ENCODE data around the gene SLFN11.
"Not testable (repeated sequence)": the region's sequence is repeated elsewhere in the genome, so short reads cannot be mapped to it uniquely, and the experiment has no call there.

SLFN11 gene

GRCh38 chr17:35373534-35373983 is at the start of gene SLFN11:
Gene SLFN11 (minus strand): TSS chr17:35373621. CDS start chr17:35363807, 9,814 bp downstream.
- peak; percentile 86 for DNase-seq

GRCh38 chr17:35421069-35421468 is 47.6 kb upstream of the SLFN11 start:
- not testable (repeated sequence) for DNase-seq

- no peak for DNase-seq
Observed at GRCh38 chr17:35416659-35417058, 43.2 kb upstream of the SLFN11 start.

- DNase-seq = not testable (repeated sequence)
Observed at GRCh38 chr17:35414707-35415106, 41.3 kb upstream of the SLFN11 start.

GRCh38 chr17:35414247-35414646 is 40.8 kb upstream of the SLFN11 start:
- DNase-seq = no peak

- no peak for DNase-seq
Observed at GRCh38 chr17:35407531-35407930, 34.1 kb upstream of the SLFN11 start.

- DNase-seq = no peak
Observed at GRCh38 chr17:35406568-35406967, 33.1 kb upstream of the SLFN11 start.

GRCh38 chr17:35404360-35404759 is 30.9 kb upstream of the SLFN11 start:
- DNase-seq = no peak

- DNase-seq = not testable (repeated sequence)
Observed at GRCh38 chr17:35393783-35394182, 20.4 kb upstream of the SLFN11 start.

GRCh38 chr17:35390663-35391062 is 17.2 kb upstream of the SLFN11 start:
- no peak for DNase-seq

- DNase-seq = no peak
Observed at GRCh38 chr17:35390156-35390555, 16.7 kb upstream of the SLFN11 start.

GRCh38 chr17:35387496-35387895 is 14.1 kb upstream of the SLFN11 start:
- no peak for DNase-seq

GRCh38 chr17:35377706-35378105 is 4.3 kb upstream of the SLFN11 start:
- DNase-seq = no peak

- no peak for DNase-seq
Observed at GRCh38 chr17:35377068-35377467, 3.6 kb upstream of the SLFN11 start.

- DNase-seq = no peak
Observed at GRCh38 chr17:35376245-35376644, 2.8 kb upstream of the SLFN11 start.

- no peak for DNase-seq
Observed at GRCh38 chr17:35374766-35375344, 1.4 kb upstream of the SLFN11 start.

- peak; percentile 45 for DNase-seq
Observed at GRCh38 chr17:35373984-35374765, 754 bp upstream of the SLFN11 start.

GRCh38 chr17:35372846-35373533 is 431 bp downstream of the SLFN11 start:
- DNase-seq = peak; percentile 14

- DNase-seq = no peak
Observed at GRCh38 chr17:35371934-35372333, 1.5 kb downstream of the SLFN11 start.

- DNase-seq = no peak
Observed at GRCh38 chr17:35368081-35368830, 5.2 kb downstream of the SLFN11 start.

- no peak for DNase-seq
Observed at GRCh38 chr17:35361027-35361426, 12.4 kb downstream of the SLFN11 start.

GRCh38 chr17:35359398-35359797 is 14.0 kb downstream of the SLFN11 start:
- DNase-seq = no peak

GRCh38 chr17:35352284-35352683 is 21.1 kb downstream of the SLFN11 start:
- DNase-seq = no peak
